ENCODE data around the gene MRTO4.
"Not testable (repeated sequence)": the region's sequence is repeated elsewhere in the genome, so short reads cannot be mapped to it uniquely, and the experiment has no call there.

MRTO4 gene

GRCh38 chr1:19250629-19251304 lies 838 bp upstream of the MRTO4 start:
- FAIRE-seq, result no peak
- no peak for DNase-seq (ENCODE audit: insufficient read length, low spot score)
- TF ChIP-seq CTCF (IDR thresholded peaks at IDR 0.05; ENCODE audit: insufficient read depth, missing control alignments), result no peak

DNA sequence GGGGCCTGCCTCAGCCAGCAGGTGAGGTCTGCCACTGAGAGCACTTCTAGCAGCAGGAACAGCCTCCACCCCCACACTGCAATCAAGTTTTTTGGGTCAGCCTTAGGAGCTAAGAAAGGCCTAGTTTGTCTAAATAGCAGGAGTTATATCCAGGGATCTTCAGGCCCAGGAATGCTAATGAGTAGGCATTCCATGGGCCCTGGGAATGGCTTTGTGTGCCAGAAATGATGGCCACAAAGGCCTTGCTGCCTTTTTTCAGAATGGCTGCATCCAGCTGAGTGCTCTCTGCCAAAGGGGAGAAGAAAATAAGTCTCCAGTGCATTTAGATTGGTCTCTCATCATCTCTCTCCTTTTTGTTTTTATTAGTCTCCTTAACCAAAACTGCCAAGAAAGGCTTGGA lies 2.8 kb downstream of the MRTO4 start:
- TF ChIP-seq CTCF (IDR thresholded peaks at IDR 0.05; ENCODE audit: insufficient read depth, missing control alignments), result no peak
- FAIRE-seq, result no peak
- no peak for DNase-seq (ENCODE audit: insufficient read length, low spot score)

DNA sequence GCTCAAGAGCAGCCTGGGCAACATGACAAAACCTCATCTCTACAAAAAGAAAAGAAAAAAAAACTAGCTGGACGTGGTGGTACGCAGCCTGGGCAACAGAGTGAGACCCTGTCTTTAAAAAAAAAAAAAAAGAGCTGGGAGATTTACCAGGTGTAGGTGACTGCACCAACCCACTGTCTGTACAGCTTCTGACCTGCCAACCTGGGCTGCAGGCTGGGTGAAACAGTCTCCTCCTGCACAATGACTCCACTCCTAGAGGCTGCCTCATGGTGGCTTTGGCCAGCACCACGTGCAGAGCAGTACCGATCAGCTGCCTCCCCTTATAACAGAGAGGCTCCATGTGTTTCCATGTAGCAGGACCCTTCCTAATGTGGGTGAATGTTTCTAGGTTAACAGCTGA lies 3.7 kb downstream of the MRTO4 start:
- TF ChIP-seq CTCF (IDR thresholded peaks at IDR 0.05; ENCODE audit: insufficient read depth, missing control alignments), result no peak
- no peak for FAIRE-seq
- DNase-seq (ENCODE audit: insufficient read length, low spot score), result no peak

DNA sequence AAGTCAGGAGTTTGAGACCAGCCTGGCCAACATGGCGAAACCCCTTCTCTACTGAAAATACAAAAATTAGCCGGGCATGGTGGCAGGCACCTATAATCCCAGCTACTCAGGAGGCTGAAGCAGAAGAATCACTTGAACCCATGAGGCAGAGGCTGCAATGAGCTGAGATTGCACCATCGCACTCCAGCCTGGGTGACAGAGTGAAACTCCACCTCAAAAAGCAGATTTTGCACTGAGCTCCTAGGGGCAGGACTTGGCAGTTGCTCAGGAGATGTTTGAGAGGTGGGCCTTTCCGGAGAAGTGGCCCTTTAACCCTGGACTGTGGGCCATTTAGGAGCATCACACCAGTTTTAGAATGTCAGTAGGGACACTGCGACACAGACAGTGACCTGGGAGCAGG lies 4.7 kb downstream of the MRTO4 start:
- FAIRE-seq, result not testable (repeated sequence)

GRCh38 chr1:19257178-19257914 lies 5.7 kb downstream of the MRTO4 start:
- FAIRE-seq (no peak), DNase-seq (ENCODE audit: insufficient read length, low spot score) (no peak)
- TF ChIP-seq CTCF (IDR thresholded peaks at IDR 0.05; ENCODE audit: insufficient read depth, missing control alignments), result no peak

More for the DNA sequence above, 4.7 kb downstream of the MRTO4 start:
- DNase-seq (ENCODE audit: insufficient read length, low spot score), result not testable (repeated sequence)

DNA sequence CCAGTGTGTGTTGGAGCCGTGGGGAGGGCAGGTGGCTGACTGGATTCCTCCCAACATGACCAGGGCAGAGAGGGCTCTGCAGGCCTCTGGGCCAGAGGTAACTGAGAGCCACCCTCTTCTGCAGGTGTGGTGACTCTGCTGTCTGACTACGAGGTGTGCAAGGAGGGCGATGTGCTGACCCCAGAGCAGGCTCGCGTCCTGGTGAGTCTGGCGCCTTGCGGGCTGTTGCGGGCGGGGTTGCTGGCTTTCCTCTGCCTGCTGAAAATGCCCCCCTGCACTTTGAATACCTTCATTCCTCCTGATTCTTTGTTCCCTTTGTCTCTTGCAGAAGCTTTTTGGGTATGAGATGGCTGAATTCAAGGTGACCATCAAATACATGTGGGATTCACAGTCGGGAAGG lies 6.7 kb downstream of the MRTO4 start:
- no peak for DNase-seq (ENCODE audit: insufficient read length, low spot score)

More for the DNA sequence above, 6.7 kb downstream of the MRTO4 start:
- no peak for FAIRE-seq
- TF ChIP-seq CTCF (IDR thresholded peaks at IDR 0.05; ENCODE audit: insufficient read depth, missing control alignments), result no peak
